Measurements from ENCODE around the gene CD28. TPM values are rescaled to one million over a fixed set of nuclear protein-coding genes. Genes with fewer than 3 reads are reported as not detected.

The CD28 gene
- polyA plus RNA-seq, 2 of the 4 experiments (the other 2 are of a cell fraction): not detected

DNA sequence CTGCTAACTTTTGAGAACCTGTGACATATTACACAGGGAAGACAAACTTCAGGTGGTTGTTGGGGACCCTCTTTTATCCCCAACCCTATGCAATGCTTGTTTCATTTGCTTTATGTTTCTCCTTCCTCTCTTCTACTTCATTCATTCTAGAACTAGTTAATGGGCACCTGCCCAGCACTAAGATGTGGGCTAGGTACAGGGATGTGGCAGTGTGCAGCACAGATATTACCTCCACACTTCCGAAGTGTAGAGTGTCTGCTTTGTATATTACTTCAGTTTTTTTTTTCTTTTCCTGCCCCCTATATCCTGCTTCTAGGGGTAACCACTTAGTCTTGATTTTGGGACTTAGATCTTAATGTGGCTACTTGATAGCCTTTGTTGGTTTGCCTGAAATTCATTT is 35.1 kb downstream of the CD28 start:
- POLR2A ChIA-PET: interaction anchor here (0.6 kb wide), 1 partner anchor 66 kb away, joined by 6 read pairs; no protein-coding TSS in a partner anchor
- Histone ChIP-seq H3K9me3 (peaks cover 3% of the 10 kb centered on the region; the same call in 1 of the 3 replicates), H3K4me2 (no peak overlapping the region), H3K4me3 (no peak overlapping the region), H3K4me1 (0 out of 3 replicates have a peak, but pooled peaks cover 6% of the 10 kb centered on the region), H3K27ac (no peak overlapping the region)
- WGBS (ENCODE audit: missing lambda C conversion rate): 75% methylated on average over 1 of the region's 1 CpG
- DNase-seq (ENCODE audit: low read depth in 1 of 2, low spot score in 1 of 2) (no peak), ATAC-seq (no peak), FAIRE-seq (no peak)
- CTCF ChIA-PET: no interaction called here
- no peak for TF ChIP-seq CBX8 (IDR thresholded peaks at IDR 0.05)

- no peak overlapping the region for H3K4me3 ChIP-seq
- ChIA-PET POLR2A (no interaction called here), CTCF (no interaction called here)
- no peak for FAIRE-seq
- ATAC-seq: 0 out of 6 replicates have a peak, but pooled peaks of 1 of the 2 experiments have one; percentile 59
- H3K4me1 ChIP-seq: 0 out of 3 replicates have a peak, but pooled peaks cover 6% of the 10 kb centered on the region
- H3K27ac ChIP-seq: peak overlapping the region in 1 of 2 experiments; percentile 42; a peak in 1 of 6 replicates
- H3K4me2 ChIP-seq: 0 out of 3 replicates have a peak overlapping the region, but pooled peaks have one; percentile 0
- DNase-seq (ENCODE audit: low read depth in 1 of 2, low spot score in 1 of 2): no peak
- 17% methylated on average over 2 of the region's 2 CpGs for WGBS (ENCODE audit: missing lambda C conversion rate)
- TF ChIP-seq ATOH8 (CRISPR knock-in tag; IDR thresholded peaks at IDR 0.05; ENCODE audit: low read depth): no peak
- no peak for TF ChIP-seq EHMT2 (IDR thresholded peaks at IDR 0.05; ENCODE audit: low read depth)
- TF ChIP-seq POLR2AphosphoS2 (conservative IDR thresholded peaks at IDR 0.05; ENCODE audit: low read length): no peak
- TF ChIP-seq, protein P1, sequence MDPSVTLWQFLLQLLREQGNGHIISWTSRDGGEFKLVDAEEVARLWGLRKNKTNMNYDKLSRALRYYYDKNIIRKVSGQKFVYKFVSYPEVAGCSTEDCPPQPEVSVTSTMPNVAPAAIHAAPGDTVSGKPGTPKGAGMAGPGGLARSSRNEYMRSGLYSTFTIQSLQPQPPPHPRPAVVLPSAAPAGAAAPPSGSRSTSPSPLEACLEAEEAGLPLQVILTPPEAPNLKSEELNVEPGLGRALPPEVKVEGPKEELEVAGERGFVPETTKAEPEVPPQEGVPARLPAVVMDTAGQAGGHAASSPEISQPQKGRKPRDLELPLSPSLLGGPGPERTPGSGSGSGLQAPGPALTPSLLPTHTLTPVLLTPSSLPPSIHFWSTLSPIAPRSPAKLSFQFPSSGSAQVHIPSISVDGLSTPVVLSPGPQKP (IDR thresholded peaks at IDR 0.05; ENCODE audit: low read depth, low read length): no peak
- TF ChIP-seq KDM1A (IDR thresholded peaks at IDR 0.05; ENCODE audit: low read depth): no peak
- TF ChIP-seq HES2 (IDR thresholded peaks at IDR 0.05): no peak
- TF ChIP-seq FOSB (CRISPR knock-in tag; IDR thresholded peaks at IDR 0.05): no peak
- no peak for TF ChIP-seq RCOR1 (IDR thresholded peaks at IDR 0.05; ENCODE audit: low read depth, low read length)
- TF ChIP-seq EP300 (IDR thresholded peaks at IDR 0.05): no peak
- no peak for TF ChIP-seq PHF8 (IDR thresholded peaks at IDR 0.05; ENCODE audit: borderline replicate concordance, low read depth)
- no peak for TF ChIP-seq ZSCAN20 (CRISPR knock-in tag; IDR thresholded peaks at IDR 0.05)
- no peak for TF ChIP-seq ESRRA (IDR thresholded peaks at IDR 0.05; ENCODE audit: borderline replicate concordance, low read length)
- TF ChIP-seq JUN (IDR thresholded peaks at IDR 0.05): no peak
- no peak for TF ChIP-seq RARB (CRISPR knock-in tag; IDR thresholded peaks at IDR 0.05)
- TF ChIP-seq FOXS1 (CRISPR knock-in tag; IDR thresholded peaks at IDR 0.05): no peak
- TF ChIP-seq CHD2 (IDR thresholded peaks at IDR 0.05; ENCODE audit: low read length, partially characterized antibody): no peak
- H3K9me3 ChIP-seq: peaks cover 3% of the 10 kb centered on the region; the same call in 1 of the 3 replicates
Observed at GRCh38 chr2:203743441-203743981, 37.1 kb downstream of the CD28 start.

DNA sequence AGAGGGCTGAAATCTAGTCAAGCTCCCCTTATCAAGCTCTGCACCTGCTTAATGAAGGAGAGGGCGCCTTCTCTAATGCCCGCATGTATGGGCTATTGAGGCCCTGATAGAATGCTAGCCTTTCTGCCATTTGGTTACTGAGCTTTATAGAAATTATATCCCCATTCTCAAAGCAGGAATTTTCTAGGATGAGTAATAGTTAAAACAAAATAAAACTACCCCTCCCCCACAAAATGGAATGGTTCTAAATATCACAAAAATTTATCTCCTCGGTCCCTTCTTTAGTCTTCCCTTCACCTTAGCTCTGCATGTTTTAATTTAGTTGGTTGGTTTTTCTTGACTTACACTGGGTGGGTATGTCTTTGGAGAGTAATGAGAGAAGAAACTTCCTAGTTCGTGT is 37.7 kb downstream of the CD28 start:
- H3K9me3 ChIP-seq: peaks cover 3% of the 10 kb centered on the region; the same call in 1 of the 3 replicates
- no peak for TF ChIP-seq JUN (IDR thresholded peaks at IDR 0.05)
- no peak for TF ChIP-seq NPAS2 (CRISPR knock-in tag; IDR thresholded peaks at IDR 0.05; ENCODE audit: borderline replicate concordance)
- no peak for TF ChIP-seq RFX5 (IDR thresholded peaks at IDR 0.05)
- no peak for TF ChIP-seq CHD4 (IDR thresholded peaks at IDR 0.05; ENCODE audit: borderline replicate concordance)
- TF ChIP-seq HDAC2 (IDR thresholded peaks at IDR 0.05): no peak
- no peak for TF ChIP-seq FOXS1 (CRISPR knock-in tag; IDR thresholded peaks at IDR 0.05)
- no peak overlapping the region for H3K4me3 ChIP-seq
- 0 out of 3 replicates have a peak, but pooled peaks cover 6% of the 10 kb centered on the region for H3K4me1 ChIP-seq
- ATAC-seq (no peak), DNase-seq (ENCODE audit: low read depth in 1 of 2, low spot score in 1 of 2) (no peak), FAIRE-seq (no peak)
- 0 out of 3 replicates have a peak overlapping the region, but pooled peaks have one; percentile 0 for H3K4me2 ChIP-seq
- WGBS (ENCODE audit: missing lambda C conversion rate): 91% methylated on average over 4 of the region's 4 CpGs
- ChIA-PET CTCF (no interaction called here), POLR2A (no interaction called here)
- H3K27ac ChIP-seq: peak overlapping the region in 1 of 2 experiments; percentile 42; a peak in 1 of 6 replicates
